Stimulated activated CD4-positive, alpha-beta T cell treated with anti-CD3 and anti-CD28 coated beads, Interleukin-12 subunit alpha, Interleukin-12 subunit beta, amount 100 ng/mL, for 4 hours (primary cell): ENCODE measurements around the gene SDC3.

Source experiments
- DNase-seq: peaks from one replicate; pipeline ENCODE4 v3.0.0-alpha.2; 2020

Gene SDC3

GRCh38 chr1:30845237-30845903 is 63.2 kb downstream of the SDC3 start:
- no peak for DNase-seq

- DNase-seq = no peak
Observed at GRCh38 chr1:30844631-30845030, 63.9 kb downstream of the SDC3 start.

DNA sequence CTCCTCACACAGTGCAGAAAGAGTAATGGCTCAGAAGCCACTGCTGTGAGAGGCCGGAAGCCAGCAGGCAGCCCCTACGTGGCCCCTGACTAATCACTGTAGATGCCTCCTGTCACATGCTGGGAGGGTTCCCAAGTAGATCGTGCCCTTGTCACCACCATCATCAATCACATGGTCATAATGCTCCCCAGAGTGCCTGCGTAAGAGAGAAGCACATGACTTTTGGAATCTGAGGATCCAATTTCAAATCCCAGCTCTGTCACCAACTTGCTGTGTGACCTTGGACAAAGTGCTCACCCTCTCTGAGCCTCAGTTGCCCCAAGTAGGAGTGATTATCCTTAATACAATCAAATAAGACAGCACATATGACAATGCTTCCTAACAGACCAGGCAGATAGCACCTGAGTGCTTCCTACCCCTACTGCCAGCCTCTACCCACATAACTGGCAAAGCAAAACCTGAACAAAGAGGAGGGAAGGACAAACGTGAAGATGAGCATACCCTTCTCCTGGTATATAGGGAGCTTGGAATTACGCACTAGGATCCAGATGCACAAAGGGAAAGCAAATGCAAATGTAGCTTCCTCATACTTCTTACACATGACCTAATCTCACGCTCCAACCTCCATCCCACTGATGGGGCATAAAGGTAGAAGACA is 65.7 kb downstream of the SDC3 start:
- DNase-seq = no peak

DNA sequence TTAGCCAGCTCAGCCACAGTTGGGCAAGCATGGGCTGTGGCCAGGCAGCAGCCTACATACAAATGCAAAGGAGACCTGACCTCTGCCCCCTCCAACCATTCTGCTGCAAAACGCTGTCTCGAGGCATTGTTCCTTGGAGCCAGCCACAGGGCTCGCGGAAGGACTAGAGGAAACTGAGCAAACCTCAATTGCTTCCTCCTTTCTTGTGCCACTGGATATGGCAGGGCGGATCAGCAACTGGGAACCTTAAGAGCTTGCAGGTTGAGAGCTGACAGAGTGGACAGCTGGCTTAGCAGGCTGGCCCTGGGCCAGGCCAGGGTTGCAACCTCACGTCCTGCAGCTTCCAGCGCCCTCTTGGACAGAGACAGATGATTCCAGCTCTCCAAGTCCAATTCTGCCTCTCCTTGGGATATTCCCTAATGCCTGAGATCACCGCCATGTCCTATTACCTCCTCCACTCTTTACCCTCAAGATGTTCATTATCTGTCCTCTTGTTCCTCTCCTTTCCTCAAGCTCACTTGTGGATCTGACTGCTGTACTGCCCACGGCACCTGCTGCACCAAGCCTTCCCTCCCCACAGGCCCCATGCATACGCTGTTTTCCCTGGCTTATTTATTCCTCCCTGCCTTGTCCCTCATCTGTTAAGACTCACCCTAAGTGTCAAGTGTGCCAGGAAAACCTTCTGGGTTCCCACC is 67.5 kb downstream of the SDC3 start:
- no peak for DNase-seq

- no peak for DNase-seq
Observed at GRCh38 chr1:30839827-30840359, 68.7 kb downstream of the SDC3 start.

DNA sequence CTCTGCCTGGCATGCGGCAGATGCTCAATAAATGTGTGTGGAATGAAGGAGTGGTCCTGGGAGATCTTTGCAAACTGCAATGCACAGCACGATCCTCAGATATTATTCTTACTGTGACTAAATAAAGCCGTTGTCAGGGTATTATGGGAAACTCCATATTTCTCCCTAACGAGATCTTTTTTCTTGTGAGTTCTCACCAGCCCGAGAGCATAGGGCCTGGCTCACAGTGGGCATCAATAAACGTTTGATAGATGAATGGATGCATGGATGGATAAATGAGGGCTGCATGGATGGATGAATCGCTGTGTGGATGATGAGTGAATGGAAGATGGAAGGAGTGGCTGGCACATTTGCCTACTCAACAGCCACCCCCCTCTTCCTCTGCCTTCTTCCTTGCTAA is 69.6 kb downstream of the SDC3 start:
- DNase-seq = no peak

DNA sequence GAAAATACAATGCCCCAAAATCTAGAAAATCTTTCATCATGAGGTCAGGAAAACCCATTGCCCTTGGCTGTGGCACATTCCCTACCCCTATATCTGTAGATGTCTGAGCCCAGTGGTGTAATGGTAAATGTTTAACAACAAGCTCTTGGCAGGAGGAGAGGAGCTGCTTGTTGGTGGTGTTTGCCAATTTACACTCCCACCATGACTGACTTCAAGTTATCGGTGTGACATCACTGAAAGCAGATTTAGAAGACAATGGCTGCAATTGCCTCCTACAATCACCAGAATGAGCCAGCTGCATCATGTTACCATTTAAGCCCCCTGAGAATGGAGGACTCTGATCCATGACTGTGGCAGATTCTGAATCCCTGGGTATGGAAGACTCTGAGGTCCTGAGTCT is 70.9 kb downstream of the SDC3 start:
- DNase-seq = no peak

- no peak for DNase-seq
Observed at GRCh38 chr1:30834253-30834652, 74.3 kb downstream of the SDC3 start.

DNA sequence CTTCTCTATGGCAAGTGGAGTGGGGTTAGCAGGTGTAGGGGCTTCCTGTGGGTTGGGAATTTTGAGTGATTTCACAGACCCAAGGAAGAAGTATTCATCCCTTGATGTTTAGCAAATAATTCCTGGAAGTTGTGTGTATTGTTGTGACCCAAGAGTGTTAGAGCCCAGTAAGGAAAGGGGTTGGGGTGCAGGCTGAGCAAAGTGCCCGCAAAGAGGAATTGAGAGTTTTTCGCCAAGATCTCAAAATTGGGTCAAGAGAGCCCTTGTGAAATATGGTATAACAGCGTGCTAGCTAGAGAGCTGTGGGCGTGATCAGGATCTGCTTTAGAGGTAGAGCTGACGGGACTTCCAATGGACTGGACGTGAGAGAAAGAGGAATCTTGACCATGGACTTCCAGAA is 78.0 kb downstream of the SDC3 start:
- no peak for DNase-seq

- DNase-seq = no peak
Observed at GRCh38 chr1:30829889-30830288, 78.7 kb downstream of the SDC3 start.

DNA sequence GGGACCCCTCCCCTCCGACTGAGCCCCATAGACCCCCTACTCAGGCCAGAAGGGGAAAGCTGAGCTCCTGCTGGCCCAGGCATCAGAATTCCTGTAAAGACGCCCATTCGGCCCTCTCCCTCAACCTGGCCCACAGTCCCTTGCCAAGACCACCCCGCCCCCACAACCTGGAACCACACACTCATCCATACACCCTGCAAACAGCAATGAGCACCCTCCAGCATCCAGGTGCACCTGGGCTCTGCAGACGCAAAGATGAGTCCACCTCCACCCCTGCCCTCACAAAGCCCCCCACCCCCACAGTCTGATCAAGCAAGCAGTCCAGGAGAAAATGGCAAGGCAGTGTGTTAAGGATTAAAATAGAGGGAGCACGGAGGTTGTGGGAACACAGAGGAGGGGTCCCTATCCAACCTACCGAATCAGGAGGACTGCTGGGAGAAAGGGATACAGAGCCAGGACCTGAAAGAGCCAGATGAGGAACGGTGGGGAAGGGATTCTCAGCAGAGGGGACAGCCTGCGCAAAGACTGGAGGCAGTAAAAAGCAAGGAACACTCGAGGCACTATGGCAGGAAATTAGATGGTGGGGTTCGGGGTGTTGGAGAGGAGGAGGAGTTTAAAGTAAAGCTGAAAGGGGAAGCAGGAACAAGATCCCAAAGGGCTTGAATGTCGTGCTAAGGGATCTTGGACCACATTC is 83.7 kb downstream of the SDC3 start:
- no peak for DNase-seq

GRCh38 chr1:30823969-30824735 is 84.4 kb downstream of the SDC3 start:
- peak; percentile 46 for DNase-seq

DNA sequence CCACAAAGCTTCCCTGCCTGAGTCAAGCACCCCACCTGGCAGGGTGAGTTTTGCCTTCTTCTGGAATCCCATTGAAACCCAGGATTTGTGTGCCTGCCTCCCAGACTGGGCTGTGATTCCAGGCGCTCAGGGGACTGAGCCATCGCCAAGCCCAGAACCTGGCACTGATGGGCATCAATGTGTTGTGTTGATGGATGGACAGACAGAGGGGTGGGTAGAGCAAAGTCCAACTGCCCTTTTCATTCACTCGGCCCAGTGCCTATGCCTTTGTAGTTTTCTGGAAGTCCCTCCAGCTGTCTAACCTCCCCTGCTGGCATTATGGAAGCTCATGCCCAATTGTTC is 85.0 kb downstream of the SDC3 start:
- DNase-seq = no peak

DNA sequence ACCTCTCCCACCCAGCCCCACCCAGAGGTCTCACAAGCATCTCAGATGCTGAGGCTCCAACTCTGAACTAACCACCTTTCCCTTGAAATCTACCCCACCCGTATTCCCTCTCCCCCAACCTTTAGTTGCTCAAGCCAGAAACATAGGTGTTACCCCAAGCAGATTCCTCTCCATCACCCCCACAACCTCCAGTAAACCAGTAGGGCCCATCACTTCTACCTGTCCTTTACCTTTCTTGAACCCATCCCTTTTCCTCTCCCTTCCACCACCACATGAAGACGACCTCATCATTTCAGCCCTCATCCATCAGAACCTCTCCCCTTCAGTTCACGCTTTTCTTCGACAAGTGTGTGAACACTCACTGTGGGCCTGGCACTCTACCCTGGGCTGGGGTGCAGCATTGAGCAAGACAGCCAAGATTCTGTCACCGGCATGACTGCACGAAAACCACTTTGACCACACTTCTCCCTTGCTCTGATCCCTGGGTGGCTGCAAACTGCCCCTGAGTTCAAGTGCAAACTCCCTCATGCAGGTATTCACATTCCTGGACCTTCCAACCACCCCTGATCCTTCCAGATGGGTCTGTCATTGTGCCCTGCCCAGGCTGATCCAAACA is 85.5 kb downstream of the SDC3 start:
- DNase-seq = no peak

DNA sequence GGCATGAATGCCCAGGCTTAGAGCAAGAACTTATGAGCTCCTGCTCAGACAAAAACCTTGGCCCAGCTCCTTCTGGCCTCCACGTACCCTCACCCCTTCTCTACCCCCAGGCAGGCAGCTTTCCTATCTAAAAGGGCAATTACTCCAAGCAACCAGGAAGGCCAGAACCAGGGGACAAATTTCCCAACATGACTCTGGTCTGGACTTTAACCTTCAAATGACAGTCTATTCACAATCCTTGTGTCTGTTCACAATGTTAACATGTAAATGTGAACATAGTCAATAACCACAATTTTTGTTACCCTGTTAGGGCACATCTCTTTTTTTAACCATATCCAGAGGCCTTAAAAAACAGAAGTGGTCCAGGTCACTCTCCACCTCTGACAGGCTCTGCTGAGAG is 86.6 kb downstream of the SDC3 start:
- no peak for DNase-seq

GRCh38 chr1:30820299-30820698 is 88.3 kb downstream of the SDC3 start:
- DNase-seq = no peak
